Neural crest cell (in vitro differentiated cells): ENCODE results near the gene CST1. TPM values are rescaled to one million over a fixed set of nuclear protein-coding genes. Genes with fewer than 3 reads are reported as not detected.
"Not testable (repeated sequence)": the region's sequence is repeated elsewhere in the genome, so short reads cannot be mapped to it uniquely, and the experiment has no call there.

Source experiments
- DNase-seq: peaks from one replicate; pipeline ENCODE4 v3.0.0; 2021; ENCODE audit warnings: low read depth, mixed read lengths, low spot score
- H3K27ac Mint-ChIP-seq: one replicate; pipeline ENCODE4 v1.8.0; 2021; ENCODE audit warnings: mild to moderate bottlenecking, mixed read lengths; ENCODE audit not compliant: unreplicated experiment
- H3K27me3 Mint-ChIP-seq: 2 replicates; pipeline ENCODE4 v1.8.0; 2021; ENCODE audit warnings: low read depth, mild to moderate bottlenecking, mixed read lengths
- H3K36me3 Mint-ChIP-seq: 2 replicates; pipeline ENCODE4 v1.8.0; 2021; ENCODE audit warnings: low read depth, mild to moderate bottlenecking, mixed read lengths
- H3K4me1 Mint-ChIP-seq: 2 replicates; pipeline ENCODE4 v1.8.0; 2021; ENCODE audit warnings: mixed read lengths
- H3K4me3 Mint-ChIP-seq: one replicate; pipeline ENCODE4 v1.8.0; 2021; ENCODE audit warnings: mild to moderate bottlenecking, mixed read lengths
- H3K9me3 Mint-ChIP-seq: 2 replicates; pipeline ENCODE4 v1.8.0; 2021; ENCODE audit warnings: mixed read lengths
- total RNA-seq: library from RNA; stranded (reverse); gene quantifications from 2 replicates; pipeline ENCODE4 v1.2.1, GENCODE V29; 2021
- TF ChIP-seq, protein P1 (sequence below): fragments of 200-600 bp; sonication (generic); conservative IDR thresholded peaks from 2 replicates; pipeline ENCODE4 v1.5.0; 2021; ENCODE audit warnings: antibody characterized with exemption, mild to moderate bottlenecking

The CST1 gene
- total RNA-seq, 1 donor from 2014 or later: not detected

DNA sequence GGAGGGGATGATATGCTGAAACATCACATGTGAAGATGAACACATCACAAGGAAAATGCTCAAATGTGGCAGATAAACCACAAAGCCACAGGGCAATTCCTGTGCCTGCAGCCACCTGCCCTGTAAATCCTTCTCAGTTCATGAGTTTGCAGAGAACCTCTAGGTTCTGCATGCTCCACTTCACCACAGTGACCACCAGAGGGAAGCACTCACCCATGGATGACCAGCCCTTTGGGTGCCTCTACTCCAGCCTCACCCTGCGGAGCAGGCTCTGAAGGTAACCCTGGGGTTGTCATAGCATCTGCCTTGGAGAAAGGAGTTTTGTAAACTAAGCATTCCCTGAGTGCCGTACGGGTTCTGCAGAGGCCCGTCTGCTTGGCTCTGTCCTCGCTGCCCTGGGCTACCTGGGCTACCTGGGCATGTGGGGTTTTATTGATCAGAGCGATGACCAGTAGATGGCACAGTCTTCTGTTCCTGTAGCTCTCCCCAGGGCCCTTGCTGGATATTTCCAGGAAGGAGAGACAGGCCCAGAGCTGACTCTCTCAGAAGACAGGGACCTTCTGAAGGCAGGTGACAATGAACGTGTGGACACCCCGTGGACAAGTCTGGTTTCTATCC is 31.7 kb upstream of the CST1 start:
- Mint-ChIP-seq H3K36me3 (no peaks in the 10 kb centered on the region), H3K9me3 (no peaks in the 10 kb centered on the region), H3K4me3 (no peak overlapping the region), H3K4me1 (no peaks in the 10 kb centered on the region), H3K27ac (no peak overlapping the region), H3K27me3 (peaks cover 11% of the 10 kb centered on the region)
- peak; percentile 9 for DNase-seq
- TF ChIP-seq, protein P1, sequence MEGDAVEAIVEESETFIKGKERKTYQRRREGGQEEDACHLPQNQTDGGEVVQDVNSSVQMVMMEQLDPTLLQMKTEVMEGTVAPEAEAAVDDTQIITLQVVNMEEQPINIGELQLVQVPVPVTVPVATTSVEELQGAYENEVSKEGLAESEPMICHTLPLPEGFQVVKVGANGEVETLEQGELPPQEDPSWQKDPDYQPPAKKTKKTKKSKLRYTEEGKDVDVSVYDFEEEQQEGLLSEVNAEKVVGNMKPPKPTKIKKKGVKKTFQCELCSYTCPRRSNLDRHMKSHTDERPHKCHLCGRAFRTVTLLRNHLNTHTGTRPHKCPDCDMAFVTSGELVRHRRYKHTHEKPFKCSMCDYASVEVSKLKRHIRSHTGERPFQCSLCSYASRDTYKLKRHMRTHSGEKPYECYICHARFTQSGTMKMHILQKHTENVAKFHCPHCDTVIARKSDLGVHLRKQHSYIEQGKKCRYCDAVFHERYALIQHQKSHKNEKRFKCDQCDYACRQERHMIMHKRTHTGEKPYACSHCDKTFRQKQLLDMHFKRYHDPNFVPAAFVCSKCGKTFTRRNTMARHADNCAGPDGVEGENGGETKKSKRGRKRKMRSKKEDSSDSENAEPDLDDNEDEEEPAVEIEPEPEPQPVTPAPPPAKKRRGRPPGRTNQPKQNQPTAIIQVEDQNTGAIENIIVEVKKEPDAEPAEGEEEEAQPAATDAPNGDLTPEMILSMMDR: peak; percentile 68

DNA sequence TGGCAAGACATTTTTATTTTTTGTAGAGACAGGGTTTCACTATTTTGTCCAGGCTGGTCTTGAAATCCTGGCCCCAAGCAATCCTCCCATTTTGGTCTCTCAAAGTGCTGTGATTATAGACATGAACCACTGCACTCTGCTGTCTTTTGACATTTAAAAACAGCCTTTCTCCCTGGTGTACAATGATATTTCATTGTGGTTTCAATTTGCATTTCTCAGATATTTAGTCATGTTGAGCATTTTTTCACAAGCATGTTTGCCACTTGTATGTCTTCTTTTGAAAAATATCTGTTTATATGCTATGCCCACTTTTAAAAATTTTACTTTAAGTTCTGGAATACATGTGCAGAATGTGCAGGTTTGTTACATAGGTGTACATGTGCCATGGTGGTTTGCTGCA is 27.9 kb upstream of the CST1 start:
- peaks cover 10% of the 10 kb centered on the region for H3K27me3 Mint-ChIP-seq
- not testable (repeated sequence) for H3K27ac Mint-ChIP-seq, H3K9me3 Mint-ChIP-seq, H3K36me3 Mint-ChIP-seq, H3K4me1 Mint-ChIP-seq, DNase-seq, H3K4me3 Mint-ChIP-seq

DNA sequence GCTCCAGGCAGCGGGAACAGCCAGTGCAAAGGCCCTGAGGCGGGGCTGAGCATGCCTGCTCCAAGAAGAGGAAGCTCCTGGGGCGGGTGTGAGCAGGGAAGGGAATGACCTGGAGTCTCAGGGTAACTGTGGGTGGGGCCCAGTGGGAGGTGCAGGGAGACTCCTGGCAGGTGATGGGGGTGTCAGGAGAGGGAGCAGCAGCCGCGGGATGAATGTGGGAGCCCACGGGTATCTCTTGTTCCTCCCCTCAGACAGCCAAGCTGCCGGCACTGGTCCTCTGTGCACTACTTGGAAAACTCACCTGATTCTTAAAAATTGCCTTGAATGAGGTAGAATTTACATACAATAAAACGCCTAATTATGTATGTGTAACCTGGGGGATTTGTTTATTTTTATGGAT is 26.6 kb upstream of the CST1 start:
- H3K4me3 Mint-ChIP-seq, H3K9me3 Mint-ChIP-seq, H3K36me3 Mint-ChIP-seq, H3K4me1 Mint-ChIP-seq, H3K27ac Mint-ChIP-seq, DNase-seq: not testable (repeated sequence)
- peaks cover 17% of the 10 kb centered on the region for H3K27me3 Mint-ChIP-seq

DNA sequence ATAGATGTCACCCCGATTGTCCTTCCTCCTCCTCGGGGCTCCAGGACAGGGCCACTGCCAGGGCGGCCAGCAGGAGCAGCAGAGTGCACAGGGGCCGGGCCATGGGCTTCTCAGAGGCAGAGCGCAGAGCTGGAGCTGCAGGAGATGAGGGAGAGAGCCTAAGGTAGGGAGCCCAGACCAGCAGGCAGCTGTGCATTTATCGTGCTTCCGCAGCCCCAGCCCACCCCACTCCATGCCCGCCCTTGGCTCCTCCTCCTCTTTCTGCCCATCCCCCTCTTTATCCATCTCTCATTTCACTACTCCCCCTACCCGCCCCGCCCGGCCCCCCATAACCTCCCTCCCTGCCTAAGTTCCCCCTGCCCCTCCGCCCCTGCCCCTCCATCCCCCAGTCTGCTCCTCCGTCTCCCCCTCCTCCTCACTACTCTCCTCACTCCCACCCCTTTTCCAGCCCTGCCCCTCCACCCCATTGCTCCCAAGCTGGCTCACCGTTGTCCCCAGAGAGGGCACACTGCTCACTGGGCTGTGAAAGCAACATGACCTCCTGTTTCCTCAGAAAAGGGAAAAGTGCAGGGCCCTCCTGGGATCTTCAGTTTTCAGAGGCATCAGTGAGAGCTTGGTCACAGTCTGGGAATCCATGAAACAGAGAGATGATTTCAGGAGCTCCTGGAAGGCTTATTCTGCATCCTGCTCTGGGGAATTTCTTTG is 25.5 kb upstream of the CST1 start:
- no peaks in the 10 kb centered on the region for H3K4me1 Mint-ChIP-seq
- DNase-seq: no peak
- no peaks in the 10 kb centered on the region for H3K9me3 Mint-ChIP-seq
- H3K36me3 Mint-ChIP-seq: no peaks in the 10 kb centered on the region
- no peak overlapping the region for H3K4me3 Mint-ChIP-seq
- TF ChIP-seq, protein P1: no peak
- H3K27ac Mint-ChIP-seq: no peak overlapping the region
- peaks cover 20% of the 10 kb centered on the region for H3K27me3 Mint-ChIP-seq

DNA sequence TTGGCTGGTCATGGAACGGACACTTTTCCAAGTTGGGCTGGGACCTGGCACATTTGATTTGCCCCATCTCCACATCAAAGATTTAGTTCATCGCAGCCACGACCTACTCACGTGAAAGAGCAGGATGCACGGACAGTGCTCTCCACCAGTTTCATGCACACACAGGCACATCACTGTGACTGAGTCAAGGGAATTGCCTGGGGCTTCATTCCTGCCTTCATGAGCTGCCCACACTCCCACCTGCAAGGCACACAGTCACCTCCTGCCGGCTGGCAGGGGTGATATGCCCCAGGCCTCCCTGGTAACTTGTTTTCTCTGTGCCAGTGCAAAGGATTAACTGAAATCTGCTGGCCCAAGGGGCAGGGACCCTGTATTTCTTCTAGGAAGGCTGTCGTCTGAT is 23.3 kb upstream of the CST1 start:
- H3K9me3 Mint-ChIP-seq: no peaks in the 10 kb centered on the region
- no peak overlapping the region for H3K27ac Mint-ChIP-seq
- TF ChIP-seq, protein P1: no peak
- H3K36me3 Mint-ChIP-seq: no peaks in the 10 kb centered on the region
- peaks cover 23% of the 10 kb centered on the region for H3K27me3 Mint-ChIP-seq
- no peaks in the 10 kb centered on the region for H3K4me1 Mint-ChIP-seq
- no peak overlapping the region for H3K4me3 Mint-ChIP-seq
- DNase-seq: no peak

DNA sequence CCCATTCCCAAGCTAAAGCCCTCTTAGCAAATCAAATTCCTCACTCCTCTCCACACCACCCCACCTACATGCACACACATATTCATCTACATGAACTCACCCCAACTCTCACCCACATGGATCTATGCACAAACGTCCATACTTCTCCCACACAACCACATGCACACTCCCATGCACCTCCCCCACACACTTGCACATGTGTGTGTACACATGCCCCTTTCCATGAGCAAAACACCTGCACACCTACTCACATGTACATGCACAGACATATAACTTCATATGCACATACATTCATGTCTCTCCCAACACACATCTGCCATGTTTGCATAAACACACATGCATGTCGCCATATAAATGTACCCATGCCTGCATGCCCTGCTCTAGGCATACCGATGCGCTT is 22.8 kb upstream of the CST1 start:
- no peak overlapping the region for H3K4me3 Mint-ChIP-seq
- no peaks in the 10 kb centered on the region for H3K4me1 Mint-ChIP-seq
- no peak for DNase-seq
- TF ChIP-seq, protein P1: no peak
- no peaks in the 10 kb centered on the region for H3K36me3 Mint-ChIP-seq
- H3K9me3 Mint-ChIP-seq: no peaks in the 10 kb centered on the region
- peaks cover 22% of the 10 kb centered on the region for H3K27me3 Mint-ChIP-seq
- no peak overlapping the region for H3K27ac Mint-ChIP-seq
